ENCODE results near the gene CYBA. TPM values are rescaled to one million over a fixed set of nuclear protein-coding genes. Genes with fewer than 3 reads are reported as not detected.

Gene CYBA
- polyA plus RNA-seq, 1 donor from 2014 or later = 6.3 TPM

- H3K9me2 ChIP-seq (ENCODE audit: insufficient read depth, low read length) = no peaks in the 10 kb centered on the region
- H3K36me3 ChIP-seq (ENCODE audit: insufficient read depth, low read length) = no peaks in the 10 kb centered on the region
- H4K20me1 ChIP-seq (ENCODE audit: insufficient read depth) = no peaks in the 10 kb centered on the region
- no peaks in the 10 kb centered on the region for H3K79me2 ChIP-seq (replicated peaks; ENCODE audit: insufficient read depth, low read length)
- no peaks in the 10 kb centered on the region for H3K27me3 ChIP-seq (ENCODE audit: insufficient read depth, low read depth, low read length)
- no peak overlapping the region for H3K4me3 ChIP-seq (ENCODE audit: low read length)
- H3F3A ChIP-seq (ENCODE audit: insufficient read depth, low read length, poor library complexity, severe bottlenecking) = no peaks in the 10 kb centered on the region
- H3K4me2 ChIP-seq (ENCODE audit: low read length) = no peak overlapping the region
- no peak overlapping the region for H2AFZ ChIP-seq (ENCODE audit: low read depth, low read length)
- H3K9ac ChIP-seq (ENCODE audit: low read length) = no peak overlapping the region
- TF ChIP-seq TAF1 (IDR thresholded peaks at IDR 0.05; ENCODE audit: low read depth) = no peak
- no peak for TF ChIP-seq SMC3 (conservative IDR thresholded peaks at IDR 0.05; ENCODE audit: poor library complexity)
- no peak for TF ChIP-seq CTCF (IDR thresholded peaks at IDR 0.05; ENCODE audit: poor library complexity, severe bottlenecking)
- no peak for TF ChIP-seq POLR2AphosphoS5 (IDR thresholded peaks at IDR 0.05)
- no peak for TF ChIP-seq EZH2 (IDR thresholded peaks at IDR 0.05; ENCODE audit: borderline replicate concordance, insufficient read depth, low read length, poor library complexity, severe bottlenecking)
- no peak for TF ChIP-seq EP300 (conservative IDR thresholded peaks at IDR 0.05; ENCODE audit: poor library complexity, severe bottlenecking)
- no peak for TF ChIP-seq MXI1 (conservative IDR thresholded peaks at IDR 0.05; ENCODE audit: poor library complexity, severe bottlenecking)
- no peak for TF ChIP-seq REST (IDR thresholded peaks at IDR 0.05; ENCODE audit: borderline replicate concordance)
- TF ChIP-seq RAD21 (conservative IDR thresholded peaks at IDR 0.05) = no peak
- H3K27ac ChIP-seq (ENCODE audit: low read length) = no peak overlapping the region
- no peaks in the 10 kb centered on the region for H3K9me3 ChIP-seq (ENCODE audit: low read length)
Observed at GRCh38 chr16:88627531-88628411, 23.1 kb downstream of the CYBA start.

- no peaks in the 10 kb centered on the region for H3K27me3 ChIP-seq (ENCODE audit: insufficient read depth, low read depth, low read length)
- no peaks in the 10 kb centered on the region for H3F3A ChIP-seq (ENCODE audit: insufficient read depth, low read length, poor library complexity, severe bottlenecking)
- TF ChIP-seq MXI1 (conservative IDR thresholded peaks at IDR 0.05; ENCODE audit: poor library complexity, severe bottlenecking) (no peak), CTCF (IDR thresholded peaks at IDR 0.05; ENCODE audit: poor library complexity, severe bottlenecking) (no peak), RAD21 (conservative IDR thresholded peaks at IDR 0.05) (no peak), TAF1 (IDR thresholded peaks at IDR 0.05; ENCODE audit: low read depth) (no peak), EZH2 (IDR thresholded peaks at IDR 0.05; ENCODE audit: borderline replicate concordance, insufficient read depth, low read length, poor library complexity, severe bottlenecking) (no peak), POLR2AphosphoS5 (IDR thresholded peaks at IDR 0.05) (no peak), REST (IDR thresholded peaks at IDR 0.05; ENCODE audit: borderline replicate concordance) (no peak), SMC3 (conservative IDR thresholded peaks at IDR 0.05; ENCODE audit: poor library complexity) (no peak), EP300 (conservative IDR thresholded peaks at IDR 0.05; ENCODE audit: poor library complexity, severe bottlenecking) (no peak)
- H2AFZ ChIP-seq (ENCODE audit: low read depth, low read length) = no peak overlapping the region
- no peaks in the 10 kb centered on the region for H3K9me3 ChIP-seq (ENCODE audit: low read length)
- no peaks in the 10 kb centered on the region for H3K36me3 ChIP-seq (ENCODE audit: insufficient read depth, low read length)
- no peaks in the 10 kb centered on the region for H3K79me2 ChIP-seq (replicated peaks; ENCODE audit: insufficient read depth, low read length)
- H3K27ac ChIP-seq (ENCODE audit: low read length) = no peak overlapping the region
- no peaks in the 10 kb centered on the region for H3K9me2 ChIP-seq (ENCODE audit: insufficient read depth, low read length)
- H3K9ac ChIP-seq (ENCODE audit: low read length) = no peak overlapping the region
- no peak overlapping the region for H3K4me3 ChIP-seq (ENCODE audit: low read length)
- no peaks in the 10 kb centered on the region for H4K20me1 ChIP-seq (ENCODE audit: insufficient read depth)
- no peak overlapping the region for H3K4me2 ChIP-seq (ENCODE audit: low read length)
Observed at GRCh38 chr16:88626646-88627045, 24.2 kb downstream of the CYBA start.
